GM04504 (cell line): ENCODE results near the gene CAPN10.

Source experiments
- DNase-seq: peaks from one replicate; pipeline ENCODE4 v3.0.0-alpha.2; 2012; ENCODE audit warnings: low read depth

CAPN10 gene

GRCh38 chr2:240624011-240624949, 37.7 kb downstream of the CAPN10 start:
- no peak for DNase-seq

- peak; percentile 55 for DNase-seq
Observed at GRCh38 chr2:240624950-240625621, 38.6 kb downstream of the CAPN10 start, which contains the start of gene GPR35. Gene GPR35 (plus strand): TSS chr2:240625480. CDS start chr2:240629953, 4,473 bp downstream.

DNA sequence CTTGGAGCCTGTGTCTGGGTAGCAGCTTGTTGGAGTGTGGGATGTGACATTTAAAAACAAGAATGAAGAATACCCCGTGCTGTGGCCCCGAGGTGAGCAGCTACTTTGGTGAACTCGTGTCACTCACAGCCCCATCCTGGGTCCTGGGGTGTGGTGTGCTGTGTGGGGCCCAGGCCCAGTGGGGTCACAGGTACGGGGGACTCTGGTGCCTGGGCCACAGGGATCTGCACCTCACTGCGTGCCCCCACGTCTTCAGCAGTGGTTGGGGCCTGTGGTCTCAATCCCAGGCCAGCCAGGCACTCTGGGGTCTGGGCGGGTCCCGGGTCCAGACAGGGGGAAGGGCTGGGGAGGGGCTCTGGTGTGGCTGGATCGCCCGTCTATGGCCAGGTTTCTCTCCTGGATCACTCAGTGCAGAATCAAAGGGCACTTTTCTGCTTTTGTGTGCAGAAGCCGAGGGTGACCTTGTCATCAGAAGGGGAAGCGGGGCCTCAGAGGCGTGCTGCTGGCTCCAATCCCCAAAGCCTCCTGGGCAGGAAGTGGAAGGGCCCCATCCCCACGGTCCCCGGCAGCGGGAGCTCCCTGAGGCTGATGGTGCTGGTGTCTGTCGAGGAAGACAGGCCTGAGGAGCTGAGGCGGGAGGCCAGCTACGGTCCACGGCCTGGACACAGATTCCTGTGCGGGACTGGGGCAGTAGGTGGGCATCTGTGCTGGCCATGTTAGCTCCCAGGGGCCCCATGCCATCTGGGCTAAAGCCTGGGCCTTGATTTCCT, 40.2 kb downstream of the CAPN10 start:
- no peak for DNase-seq

DNA sequence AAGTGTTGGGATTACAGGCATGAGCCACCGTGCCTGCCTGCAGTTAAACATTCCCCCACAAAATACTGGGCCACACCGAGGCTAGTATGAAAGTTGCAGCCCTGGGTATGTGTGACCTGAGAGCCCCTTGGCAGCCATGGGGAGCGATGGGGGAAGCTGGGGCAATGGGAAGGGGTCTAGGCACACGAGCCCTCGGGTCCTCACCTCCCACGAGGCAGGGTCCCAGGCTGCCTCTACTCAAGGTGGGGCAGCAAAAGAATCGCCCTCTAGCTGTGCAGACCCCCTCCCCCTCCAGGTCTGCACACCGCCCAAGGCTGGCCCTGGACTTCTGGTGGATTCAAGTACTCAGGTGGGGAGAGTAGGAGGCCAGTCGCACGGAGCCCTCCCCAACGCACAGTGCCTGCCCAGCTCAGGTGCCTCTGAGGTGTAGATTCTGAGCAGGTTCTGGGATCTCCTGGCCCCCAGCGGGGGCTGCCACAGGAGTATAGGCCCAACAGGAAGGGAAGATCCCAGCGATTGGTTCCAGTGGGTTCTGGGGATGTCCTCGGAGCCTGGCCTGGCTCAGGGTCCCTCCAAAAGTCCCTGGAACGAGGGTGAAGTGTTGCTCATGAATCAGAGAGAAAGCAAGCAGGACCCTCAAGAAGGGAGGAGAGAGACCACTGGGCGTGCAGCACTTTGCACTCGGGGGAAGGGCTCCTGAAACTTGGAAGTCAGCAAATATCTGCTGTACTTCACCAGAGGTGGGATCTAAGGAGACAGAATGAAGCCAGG, 41.4 kb downstream of the CAPN10 start:
- no peak for DNase-seq

- no peak for DNase-seq
Observed at GRCh38 chr2:240628507-240628807, 41.9 kb downstream of the CAPN10 start.

DNA sequence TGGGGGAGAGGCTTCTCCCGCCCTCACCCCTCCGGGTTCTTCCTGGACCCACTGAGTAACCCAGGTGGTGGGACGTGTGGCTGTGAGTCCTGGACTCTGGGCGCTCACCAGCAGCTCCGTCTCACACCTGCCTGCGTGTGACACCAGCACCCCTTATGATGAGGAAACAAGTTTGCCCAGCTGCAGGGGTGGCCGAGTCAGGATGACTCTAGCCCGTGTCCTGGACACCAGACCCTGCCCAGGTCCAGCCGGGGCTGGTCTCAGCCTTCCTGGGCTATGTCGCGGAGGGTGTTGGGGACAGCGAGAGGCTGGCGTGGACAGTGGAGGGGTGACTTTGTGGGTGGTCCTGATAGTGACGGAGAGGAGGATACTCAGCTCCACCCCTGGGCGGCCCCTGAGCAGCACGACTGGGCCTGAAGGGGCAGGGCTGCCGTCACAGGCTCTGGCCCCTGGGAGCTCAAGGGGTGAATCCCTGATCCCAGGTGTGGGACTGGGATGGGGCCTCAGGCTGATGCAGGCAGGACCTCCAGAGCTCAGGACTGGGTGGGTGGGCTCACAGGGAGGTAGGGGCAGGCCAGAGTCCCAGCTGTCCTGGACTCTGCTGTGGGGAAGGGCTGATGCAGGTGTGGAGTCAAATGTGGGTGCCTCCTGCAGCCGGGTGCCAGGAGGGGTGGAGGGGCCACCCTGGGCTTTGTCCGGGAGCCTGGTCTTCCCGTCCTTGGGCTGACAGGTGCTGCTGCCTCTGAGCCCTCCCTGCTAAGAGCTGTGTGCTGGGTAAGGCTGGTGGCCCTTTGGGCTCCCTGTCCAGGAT, 42.5 kb downstream of the CAPN10 start:
- no peak for DNase-seq

GRCh38 chr2:240629619-240629967, 43.1 kb downstream of the CAPN10 start:
- no peak for DNase-seq

- no peak for DNase-seq
Observed at GRCh38 chr2:240629968-240630770, 43.6 kb downstream of the CAPN10 start.

GRCh38 chr2:240630771-240631547, 44.4 kb downstream of the CAPN10 start:
- DNase-seq, result no peak

DNA sequence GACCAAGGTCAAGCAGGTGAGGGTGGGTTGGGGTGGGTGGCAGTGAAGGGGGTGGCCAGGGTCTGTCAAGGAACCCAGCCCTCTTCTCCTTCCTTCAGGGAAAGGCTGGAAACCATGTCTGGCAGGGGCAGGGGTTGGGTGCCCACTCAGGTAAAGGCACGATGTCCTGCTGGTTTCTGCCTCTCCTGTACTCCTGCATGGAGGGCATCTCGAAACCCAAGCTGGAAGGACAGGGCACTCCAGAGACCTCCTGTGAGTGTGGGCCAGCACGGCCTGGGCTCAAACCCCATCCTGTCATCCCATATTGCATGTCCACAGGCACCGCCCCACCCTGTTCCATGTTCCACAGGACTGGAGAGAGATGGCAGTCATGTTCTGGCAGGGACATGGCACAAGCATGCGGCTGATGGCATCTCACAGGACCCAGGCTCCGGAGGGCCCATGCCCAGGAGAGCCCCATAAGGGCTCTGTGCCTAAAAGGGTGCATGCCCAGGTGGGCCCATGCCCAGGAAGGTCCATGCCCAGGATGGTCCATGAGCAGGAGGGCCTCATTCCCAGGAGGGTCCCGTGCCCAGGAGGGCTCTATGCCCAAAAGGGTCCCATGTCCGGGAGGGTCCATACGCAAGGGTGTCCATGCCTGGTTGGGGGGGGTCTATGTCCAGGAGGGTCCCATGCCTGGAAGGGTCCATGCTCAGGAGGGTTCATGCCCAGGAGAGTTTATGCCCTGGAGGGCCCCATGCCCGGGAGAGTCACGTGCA, 45.2 kb downstream of the CAPN10 start:
- DNase-seq, result no peak

DNA sequence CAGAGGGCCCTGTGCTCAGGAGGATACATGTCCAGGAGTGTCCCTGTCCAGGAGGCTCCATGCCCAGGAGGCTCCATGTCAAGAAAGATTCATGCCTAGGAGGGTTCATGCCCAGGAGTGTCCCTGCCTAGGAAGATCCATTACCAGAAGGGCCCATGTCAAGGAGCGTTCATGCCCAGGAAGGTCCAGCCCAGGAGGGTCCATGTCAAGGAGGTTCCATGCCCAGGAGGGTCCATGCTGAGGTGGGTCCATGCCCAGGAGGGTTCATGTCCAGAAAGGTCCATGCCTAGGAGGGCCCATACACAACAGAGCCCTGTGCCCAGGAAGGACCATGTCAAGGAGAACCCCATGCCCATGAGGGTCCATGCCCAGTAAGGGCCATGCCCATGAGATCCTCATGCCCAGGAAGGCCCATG, 45.8 kb downstream of the CAPN10 start:
- no peak for DNase-seq

DNA sequence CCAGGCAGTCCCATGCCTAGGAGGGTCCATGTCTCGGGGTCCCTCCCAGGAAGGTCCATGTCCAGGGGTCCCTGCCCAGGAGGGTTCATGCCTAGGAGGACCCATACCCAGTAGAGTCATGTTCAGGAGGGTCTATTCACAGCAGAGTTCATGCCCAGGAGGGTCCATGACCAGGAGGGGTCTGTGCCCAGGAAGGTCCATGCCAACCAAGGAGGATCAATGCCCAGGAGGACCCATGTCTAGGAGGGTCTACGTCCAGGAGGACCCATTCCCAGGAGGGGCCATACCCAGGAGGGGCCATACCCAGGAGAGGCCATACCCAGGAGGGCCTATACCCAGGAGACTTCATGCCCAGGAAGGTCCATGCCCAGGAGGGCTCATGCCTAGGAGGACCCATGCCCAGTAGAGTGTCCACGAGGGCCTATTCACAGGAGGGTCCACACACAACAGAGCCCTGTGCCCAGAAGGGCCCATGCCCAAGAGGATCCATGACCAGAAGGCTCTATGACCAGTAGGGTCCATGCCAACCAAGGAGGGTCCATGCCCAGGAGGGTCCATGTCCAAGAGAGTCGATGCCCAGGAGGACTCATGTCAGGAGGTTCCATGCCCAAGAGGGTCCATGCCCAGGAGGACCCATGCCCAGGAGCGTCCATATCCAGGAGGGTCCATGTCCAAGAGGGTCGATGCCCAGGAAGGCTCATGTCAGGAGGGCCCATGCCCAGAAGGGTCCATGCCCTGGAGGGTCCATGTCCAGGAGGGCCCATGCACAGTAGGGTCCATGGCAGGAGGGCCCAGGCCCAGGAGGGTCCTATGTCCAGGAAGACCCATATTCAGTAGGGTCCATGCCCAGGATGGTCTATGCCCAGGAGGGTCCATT, 48.8 kb downstream of the CAPN10 start:
- no peak for DNase-seq

DNA sequence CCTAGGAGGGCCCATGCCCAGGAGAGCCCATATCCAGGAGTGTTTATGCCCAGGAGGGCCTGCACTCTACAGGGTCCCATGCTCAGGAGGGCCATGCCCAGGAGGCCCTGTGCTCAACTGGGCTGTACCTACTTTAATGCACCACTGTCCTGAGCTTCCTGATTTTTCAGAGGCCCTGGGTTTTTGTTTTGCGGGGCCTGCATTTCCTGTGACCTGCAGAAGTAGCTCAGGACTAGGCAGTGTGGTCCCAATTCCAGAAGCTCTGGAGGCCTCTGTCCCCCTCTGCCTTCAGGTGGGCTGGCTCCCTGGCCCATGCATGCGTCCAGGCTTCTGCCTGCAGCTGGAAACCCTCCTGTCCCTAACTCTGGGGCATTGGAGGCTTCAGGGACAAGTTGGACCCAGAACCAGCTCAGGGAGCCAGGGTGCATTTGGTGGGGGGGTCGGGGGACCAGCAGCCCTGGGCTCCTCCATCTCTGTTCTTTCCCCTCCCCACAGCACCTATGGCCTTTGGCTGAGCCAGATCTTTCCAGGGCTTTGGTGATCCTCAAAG, 49.5 kb downstream of the CAPN10 start:
- no peak for DNase-seq

- DNase-seq, result no peak
Observed at GRCh38 chr2:240636563-240637115, 50.1 kb downstream of the CAPN10 start.

DNA sequence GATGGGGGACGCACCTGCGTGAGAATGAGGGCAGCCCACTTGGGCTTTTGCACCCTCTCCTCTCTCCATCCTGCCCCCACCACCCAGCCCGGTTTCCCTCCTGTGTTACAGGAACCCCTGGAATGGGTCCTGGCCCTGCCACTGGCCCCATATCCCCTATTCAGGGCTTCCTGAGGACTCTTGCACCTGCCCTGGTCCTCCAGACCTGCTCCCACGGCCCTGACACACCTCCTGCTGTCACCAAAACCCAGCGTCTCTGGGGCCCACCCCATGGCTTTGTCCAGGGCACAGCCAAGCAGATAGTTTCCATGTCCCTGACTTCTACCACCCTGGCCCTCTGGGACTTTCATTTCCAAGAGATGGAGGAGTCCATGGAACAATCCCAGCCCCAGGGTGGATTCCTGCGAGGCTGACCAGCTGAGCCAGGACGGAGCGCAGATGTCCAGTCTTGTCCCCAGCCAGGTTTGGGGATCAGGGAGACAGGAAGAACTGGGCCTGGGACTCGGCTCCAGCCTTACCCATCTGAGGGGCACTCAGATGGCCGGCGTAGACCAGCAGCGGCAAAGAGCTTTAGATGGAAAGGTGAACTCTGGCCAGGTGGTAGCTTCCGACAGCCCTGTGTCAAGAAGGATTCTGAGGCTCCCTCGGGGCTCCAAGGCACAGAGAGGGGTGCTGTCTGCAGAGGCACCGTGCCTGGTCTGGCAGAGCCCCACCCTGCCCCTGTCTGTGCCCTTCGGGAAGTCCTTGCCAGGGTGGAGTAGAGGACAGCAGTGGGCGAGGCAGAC, 50.8 kb downstream of the CAPN10 start:
- DNase-seq, result no peak

DNA sequence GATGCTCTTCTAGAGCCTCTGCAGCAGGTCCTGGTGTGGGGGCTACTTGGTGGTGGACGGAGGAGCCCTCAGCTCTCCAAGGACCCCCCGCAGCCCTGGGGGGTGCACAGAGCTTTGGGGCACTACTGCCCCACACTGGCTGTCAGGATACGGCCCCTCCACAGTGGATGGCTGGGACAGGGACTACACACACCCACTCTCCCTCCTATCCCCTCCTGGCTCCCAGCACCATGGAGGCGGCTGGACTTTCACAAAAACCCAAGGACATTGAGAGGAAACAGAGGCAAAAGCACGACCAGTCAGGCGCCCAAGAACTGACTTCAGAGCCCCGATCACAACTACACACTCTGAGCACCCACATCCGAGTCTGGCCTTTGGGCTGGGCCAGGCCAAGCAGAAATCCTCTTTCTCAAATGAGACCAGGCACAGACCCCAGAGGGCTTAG, 51.4 kb downstream of the CAPN10 start:
- no peak for DNase-seq
